Heart left ventricle (tissue), 16 donors: Measurements from ENCODE around the gene INO80C. TPM values are rescaled to one million over a fixed set of nuclear protein-coding genes. Genes with fewer than 3 reads are reported as not detected.

Experiments used
- ATAC-seq, 4 donors: fragments of 200-7000 bp; cut with Tn5 transposase; one replicate each; pipeline ENCODE4 v1.9.1; 2020 to 2022; ENCODE audit warnings: moderate library complexity in 4 of 4, mild to moderate bottlenecking in 3 of 4, moderate number of reproducible peaks in 1 of 4
- DNase-seq, 5 donors: peaks; one replicate each; pipeline ENCODE4 v3.0.0-alpha.2; 2020
- H3K27ac ChIP-seq, 12 donors: fragments of 200-600 bp; sonication (generic) in 4 of 12; one replicate each; pipeline versions ENCODE4 v1.5.0 to v1.8.0; 2016 to 2022; ENCODE audit warnings: mild to moderate bottlenecking in 2 of 12
- H3K27me3 ChIP-seq, 9 donors: fragments of 200-600 bp; sonication (generic) in 2 of 9; one replicate each; pipeline versions ENCODE4 v1.5.1 to v1.8.0; 2016 to 2022; ENCODE audit warnings: mild to moderate bottlenecking in 3 of 9
- H3K36me3 ChIP-seq, 9 donors: fragments of 200-600 bp; sonication (generic) in 2 of 9; one replicate each; pipeline versions ENCODE4 v1.5.0 to v1.8.0; 2018 to 2022; ENCODE audit warnings: mild to moderate bottlenecking in 2 of 9
- H3K4me1 ChIP-seq, 12 donors: fragments of 200-600 bp; sonication (generic) in 4 of 12; one replicate each; pipeline versions ENCODE4 v1.5.0 to v1.8.0; 2016 to 2022; ENCODE audit warnings: mild to moderate bottlenecking in 3 of 12
- H3K4me3 ChIP-seq, 12 donors: fragments of 200-600 bp; sonication (generic) in 4 of 12; one replicate each; pipeline versions ENCODE4 v1.5.0 to v1.8.0; 2017 to 2022; ENCODE audit warnings: mild to moderate bottlenecking in 9 of 12, moderate library complexity in 4 of 12
- H3K9me3 ChIP-seq, 12 donors: fragments of 200-600 bp; sonication (generic) in 4 of 12; one replicate each; pipeline versions ENCODE4 v1.5.0 to v1.8.0; 2016 to 2022; ENCODE audit warnings: mild to moderate bottlenecking in 1 of 12
- POLR2A ChIP-seq, 2 donors: fragments of 450-650 bp; IDR thresholded peaks; one replicate each; pipeline ENCODE4 v1.6.1; 2017; ENCODE audit warnings: antibody characterized with exemption in 2 of 2, mild to moderate bottlenecking in 2 of 2, moderate library complexity in 2 of 2
- WGBS, 4 donors: extraction: QIAGEN DNeasy Blood & Tissue Kit in 2 of 4; methylation state at CpG; one replicate each; pipeline versions ENCODE4 v1.1.5 to v1.1.7; 2013 to 2018; 5-methylcytosine and 5-hydroxymethylcytosine counted together
- intact Hi-C, 10 donors: fragments of 100-400 bp; cut with DNase I; formaldehyde crosslinking; loops; one replicate each; pipeline versions ENCODE4 v1.11.1 to v1.14.2; 2022
- polyA plus RNA-seq, 2 donors: library from polyadenylated mRNA; stranded (reverse); fragments of 200-250 nt; gene quantifications; one replicate each; pipeline ENCODE4 v1.2.3, GENCODE V29; 2013
- total RNA-seq, 9 donors: library from RNA; depleted of rRNA in 2 of 9; stranded (reverse); fragments of >200 nt in 2 of 9; fragmentation: NEBNext Ultra II Directional in 3 of 9; extraction: Animal tissue kit (Norgen Biotek cat#: 25700) in 3 of 9; gene quantifications; one replicate each; pipeline versions ENCODE4 v1.1.0 to v1.2.4, GENCODE V29; 2016 to 2023
- TF ChIP-seq, protein P1 (sequence below), 12 donors: fragments of 200-600 bp; sonication (generic) in 4 of 12; IDR thresholded peaks; one replicate each; pipeline versions ENCODE4 v1.5.0 to v1.8.0; 2018 to 2022; ENCODE audit warnings: antibody characterized with exemption in 12 of 12, mild to moderate bottlenecking in 5 of 12
- donor health status: ischemic (EF 13 %, LVEDD 7.1; RV severe dilation, severe dysfunction).
- donor health status: healthy with polysubstance abuse.
- donor health status: DM: no; HTN: yes; CAD: no.
- donor health status: DM: no; HTN: no; CAD: no.
- donor health status: ischemic (EF 25% LVEDD 6.9; RV normal size, moderate dysfunction).
- donor health status: ischemic (EF 25% LVEDD 5.7; RV mildly dilated, moderate dysfunction).
- donor health status: healthy.
- donor health status: DM: yes; HTN: yes; CAD: no.
- donor health status: ischemic (EF 35%, LVEDD 5.7; RV mildly dilated, moderate dysfunction).
- donor health status: nonischemic (EF 11% LVEDD 7.7; RV severe dilation, severe dysfunction).
- donor health status: DM: yes; HTN: yes; CAD: no.
- donor health status: PGD.
- donor health status: ischemic (EF 29% LVEDD 5.4; RV normal size, mild dysfunction).
- donor health status: nonischemic (EF 23%, LVEDD 6.1; RV moderate dilation, normal function).

The INO80C gene
- total and polyA plus RNA-seq, 11 donors: 5.6 to 29.0 (median 22.3) TPM

DNA sequence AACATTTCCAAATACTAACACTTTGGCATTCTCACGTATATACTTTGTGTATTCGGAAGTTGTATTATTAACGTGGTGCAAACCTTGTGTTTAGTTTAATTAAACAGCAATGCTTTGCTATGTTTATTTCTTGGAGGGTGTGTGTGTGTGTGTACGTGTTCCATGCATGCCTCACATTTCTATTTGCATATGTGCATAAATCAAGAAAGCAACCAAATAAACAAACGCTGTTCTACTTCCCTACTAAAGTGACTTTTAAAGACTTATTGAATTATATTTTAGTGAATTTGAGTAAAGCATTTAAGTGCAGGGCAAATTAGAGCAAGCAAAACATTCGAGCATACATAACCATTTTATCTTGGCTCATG lies 66.4 kb downstream of the INO80C start:
- peaks cover 0 to 9% (median 0%) of the 10 kb centered on the region in 12 donors for H3K4me1 ChIP-seq
- H3K4me3 ChIP-seq: no peak overlapping the region
- intact Hi-C loops: no loop called here
- TF ChIP-seq, protein P1, sequence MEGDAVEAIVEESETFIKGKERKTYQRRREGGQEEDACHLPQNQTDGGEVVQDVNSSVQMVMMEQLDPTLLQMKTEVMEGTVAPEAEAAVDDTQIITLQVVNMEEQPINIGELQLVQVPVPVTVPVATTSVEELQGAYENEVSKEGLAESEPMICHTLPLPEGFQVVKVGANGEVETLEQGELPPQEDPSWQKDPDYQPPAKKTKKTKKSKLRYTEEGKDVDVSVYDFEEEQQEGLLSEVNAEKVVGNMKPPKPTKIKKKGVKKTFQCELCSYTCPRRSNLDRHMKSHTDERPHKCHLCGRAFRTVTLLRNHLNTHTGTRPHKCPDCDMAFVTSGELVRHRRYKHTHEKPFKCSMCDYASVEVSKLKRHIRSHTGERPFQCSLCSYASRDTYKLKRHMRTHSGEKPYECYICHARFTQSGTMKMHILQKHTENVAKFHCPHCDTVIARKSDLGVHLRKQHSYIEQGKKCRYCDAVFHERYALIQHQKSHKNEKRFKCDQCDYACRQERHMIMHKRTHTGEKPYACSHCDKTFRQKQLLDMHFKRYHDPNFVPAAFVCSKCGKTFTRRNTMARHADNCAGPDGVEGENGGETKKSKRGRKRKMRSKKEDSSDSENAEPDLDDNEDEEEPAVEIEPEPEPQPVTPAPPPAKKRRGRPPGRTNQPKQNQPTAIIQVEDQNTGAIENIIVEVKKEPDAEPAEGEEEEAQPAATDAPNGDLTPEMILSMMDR (IDR thresholded peaks at IDR 0.05): no peak
- TF ChIP-seq POLR2A (IDR thresholded peaks at IDR 0.05): no peak
- DNase-seq: no peak
- H3K9me3 ChIP-seq: peaks cover 0 to 17% (median 3%) of the 10 kb centered on the region in 12 donors
- no peak for ATAC-seq
- no peak overlapping the region for H3K27ac ChIP-seq
- H3K36me3 ChIP-seq: no peaks in the 10 kb centered on the region
- H3K27me3 ChIP-seq: no peaks in the 10 kb centered on the region
- WGBS, 4 donors: 85 to 94% (median 86%) methylated on average over 6 of the region's 6 CpGs

DNA sequence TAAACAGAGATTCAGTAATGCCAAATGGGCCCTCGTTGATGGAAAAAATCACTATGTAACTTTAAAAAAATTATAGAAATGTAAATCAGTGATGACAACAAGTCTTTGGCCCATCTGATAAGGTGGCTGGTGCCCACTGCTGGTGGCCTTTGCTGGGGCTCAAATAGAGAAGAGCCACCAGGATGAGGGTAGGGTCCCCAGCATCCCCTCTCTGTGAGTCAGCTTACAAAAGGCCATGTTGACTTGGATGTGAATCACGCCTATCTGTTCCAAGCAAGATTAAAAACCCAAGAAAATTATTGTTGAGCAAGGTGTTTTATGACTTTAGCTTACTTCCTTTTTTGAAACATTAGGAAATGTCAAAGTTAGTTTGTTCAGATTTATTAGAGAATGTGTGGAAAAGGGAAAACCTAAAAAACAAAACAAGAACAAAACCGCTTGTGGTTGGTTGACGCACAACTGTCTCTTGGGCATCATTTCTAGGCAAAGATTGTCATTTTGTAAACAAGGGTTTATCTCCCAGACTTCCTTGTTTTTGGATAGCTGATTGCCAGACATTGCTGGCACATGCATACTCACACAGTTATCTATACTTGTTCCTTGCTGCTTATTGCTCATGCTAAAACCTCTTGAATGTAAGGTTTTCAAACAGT lies 66.9 kb downstream of the INO80C start:
- 53 to 62% (median 61%) methylated on average over 4 of the region's 4 CpGs for WGBS, 4 donors
- peak overlapping the region in 1 of 12 donors; percentile 6 for H3K27ac ChIP-seq
- H3K9me3 ChIP-seq: peaks cover 0 to 13% (median 3%) of the 10 kb centered on the region in 12 donors
- H3K4me1 ChIP-seq: peaks cover 0 to 9% (median 0%) of the 10 kb centered on the region in 12 donors
- ATAC-seq (peak in 2 of 4 donors; percentile 29 to 48), DNase-seq (no peak)
- no peaks in the 10 kb centered on the region for H3K36me3 ChIP-seq
- H3K4me3 ChIP-seq: no peak overlapping the region
- intact Hi-C loops: no loop called here
- no peaks in the 10 kb centered on the region for H3K27me3 ChIP-seq
- TF ChIP-seq POLR2A (IDR thresholded peaks at IDR 0.05): no peak
- TF ChIP-seq, protein P1 (IDR thresholded peaks at IDR 0.05): no peak

DNA sequence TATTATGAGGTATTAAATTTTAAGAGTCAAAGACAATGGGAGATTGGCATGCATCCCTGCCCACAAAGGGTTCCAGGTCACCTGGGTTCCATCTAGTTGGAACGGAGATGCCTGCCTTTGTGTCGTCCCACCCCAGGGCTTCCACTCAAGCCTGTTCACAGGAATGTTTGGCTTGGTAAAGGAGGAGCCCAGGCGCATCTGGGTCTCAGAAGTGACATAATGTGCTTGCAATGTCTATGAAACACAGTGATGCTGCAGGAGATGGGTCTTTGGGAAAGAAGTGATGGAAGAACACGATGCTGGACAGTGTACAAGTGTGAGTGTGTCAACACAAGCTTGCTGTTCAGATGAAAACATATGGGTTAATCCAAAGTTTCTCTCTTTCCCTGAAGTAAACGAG lies 71.0 kb downstream of the INO80C start:
- intact Hi-C loops: loop anchor here in 1 of 10 donors (10.0 kb wide), 1 partner anchor 148 kb away; no protein-coding TSS in a partner anchor
- ATAC-seq (no peak), DNase-seq (no peak)
- no peaks in the 10 kb centered on the region for H3K36me3 ChIP-seq
- H3K27ac ChIP-seq: no peak overlapping the region
- no peak overlapping the region for H3K4me3 ChIP-seq
- no peaks in the 10 kb centered on the region for H3K27me3 ChIP-seq
- H3K9me3 ChIP-seq: no peaks in the 10 kb centered on the region
- peaks cover 0 to 9% (median 0%) of the 10 kb centered on the region in 12 donors for H3K4me1 ChIP-seq
- no peak for TF ChIP-seq POLR2A (IDR thresholded peaks at IDR 0.05)
- TF ChIP-seq, protein P1 (IDR thresholded peaks at IDR 0.05): no peak
- 89 to 95% (median 91%) methylated on average over 5 of the region's 5 CpGs for WGBS, 4 donors

DNA sequence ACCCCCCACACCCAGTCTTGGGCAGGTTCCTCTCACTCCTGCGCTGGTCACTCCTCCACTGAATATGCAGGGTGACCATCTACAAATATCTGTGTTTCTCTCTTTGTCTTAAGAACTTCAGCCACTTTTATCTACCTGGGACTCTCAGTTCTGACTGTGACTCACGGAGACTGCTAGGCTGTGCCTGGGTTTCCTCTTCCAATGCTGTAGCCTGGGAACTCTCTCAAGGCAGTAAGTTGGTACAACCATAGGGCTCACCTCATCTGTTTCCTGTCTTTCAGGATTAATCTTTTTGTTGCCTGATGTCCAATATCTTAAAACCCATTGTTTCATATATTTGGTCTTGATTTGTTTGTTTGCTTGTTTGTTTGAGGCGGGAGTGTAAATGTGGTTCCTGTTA lies 73.4 kb downstream of the INO80C start:
- intact Hi-C loops: loop anchor here in 1 of 10 donors (10.0 kb wide), 1 partner anchor 150 kb away; no protein-coding TSS in a partner anchor
- Histone ChIP-seq H3K36me3 (no peaks in the 10 kb centered on the region), H3K4me1 (no peaks in the 10 kb centered on the region), H3K4me3 (no peak overlapping the region), H3K9me3 (peaks cover 0 to 6% (median 2%) of the 10 kb centered on the region in 12 donors), H3K27ac (no peak overlapping the region), H3K27me3 (no peaks in the 10 kb centered on the region)
- 85 to 96% (median 93%) methylated on average over 3 of the region's 3 CpGs for WGBS, 4 donors
- ATAC-seq (no peak), DNase-seq (no peak)
- TF ChIP-seq, protein P1 (IDR thresholded peaks at IDR 0.05): no peak
- no peak for TF ChIP-seq POLR2A (IDR thresholded peaks at IDR 0.05)
